CD14-positive monocyte (primary cell): Measurements from ENCODE around the gene NAGPA. TPM values are rescaled to one million over a fixed set of nuclear protein-coding genes. Genes with fewer than 3 reads are reported as not detected.

Experiments used
- DNase-seq, 3 donors: peaks; one replicate each; pipeline ENCODE4 v3.0.0-alpha.2; 2011 to 2022
- H2AFZ ChIP-seq: 2 replicates; pipeline ENCODE4 v1.6.0; 2012; ENCODE audit warnings: mild to moderate bottlenecking, low read depth, low read length, inconsistent platforms; ENCODE audit not compliant: insufficient read depth, poor library complexity, severe bottlenecking
- H3K27ac ChIP-seq, 2 donors: 1 replicate in 1 of 2; 2 replicates in 1 of 2; pipeline ENCODE4 v1.5.1; 2012 to 2013; ENCODE audit warnings: low read length in 2 of 2, control low read depth in 1 of 2, inconsistent platforms in 1 of 2, low read depth in 1 of 2, mild to moderate bottlenecking in 1 of 2
- H3K27me3 ChIP-seq, 2 donors: one replicate each; pipeline versions ENCODE4 v1.6.0 to v1.6.1; 2011 to 2013; ENCODE audit warnings: low read length in 2 of 2; ENCODE audit not compliant: control insufficient read depth in 2 of 2, insufficient read depth in 2 of 2
- H3K36me3 ChIP-seq, 2 donors: replicated peaks in 1 of 2; 1 replicate in 1 of 2; 2 replicates in 1 of 2; pipeline versions ENCODE4 v1.5.1 to v1.6.1; 2012 to 2013; ENCODE audit warnings: low read length in 2 of 2, control low read depth in 1 of 2, inconsistent platforms in 1 of 2, mild to moderate bottlenecking in 1 of 2; ENCODE audit not compliant: insufficient read depth in 2 of 2, control insufficient read depth in 1 of 2
- H3K4me1 ChIP-seq, 2 donors: 1 replicate in 1 of 2; 2 replicates in 1 of 2; pipeline versions ENCODE4 v1.5.1 to v1.6.1; 2012 to 2013; ENCODE audit warnings: low read length in 2 of 2, control low read depth in 1 of 2, inconsistent platforms in 1 of 2, mild to moderate bottlenecking in 1 of 2, moderate library complexity in 1 of 2; ENCODE audit not compliant: insufficient read depth in 2 of 2, control insufficient read depth in 1 of 2
- H3K4me2 ChIP-seq: replicated peaks from 2 replicates; pipeline ENCODE3; 2012; ENCODE audit warnings: low read length, moderate library complexity, mild to moderate bottlenecking; ENCODE audit not compliant: poor library complexity, severe bottlenecking; ENCODE audit errors: extremely low read depth
- H3K4me3 ChIP-seq, 3 experiments: fragments of 200-600 bp in 1 of 3; sonication (generic) in 1 of 3; replicated peaks in 1 of 3; 1 replicate in 2 of 3; 2 replicates in 1 of 3; pipeline ENCODE4 v1.5.1; 2011 to 2013; ENCODE audit warnings: low read length in 3 of 3, mild to moderate bottlenecking in 3 of 3, control low read depth in 2 of 3, low read depth in 2 of 3, inconsistent platforms in 1 of 3, moderate library complexity in 1 of 3
- H3K79me2 ChIP-seq: 2 replicates; pipeline ENCODE4 v1.6.0; 2012; ENCODE audit warnings: mild to moderate bottlenecking, control low read depth, inconsistent platforms, low read length, moderate library complexity; ENCODE audit not compliant: insufficient read depth
- H3K9ac ChIP-seq: 2 replicates; pipeline ENCODE4 v1.6.0; 2017; ENCODE audit warnings: low read length, mild to moderate bottlenecking; ENCODE audit not compliant: insufficient read depth, poor library complexity, severe bottlenecking
- H3K9me3 ChIP-seq, 2 donors: replicated peaks in 1 of 2; 1 replicate in 1 of 2; 2 replicates in 1 of 2; pipeline versions ENCODE4 v1.5.1 to v1.6.1; 2012 to 2013; ENCODE audit warnings: low read length in 2 of 2, control low read depth in 1 of 2; ENCODE audit not compliant: control insufficient read depth in 1 of 2, insufficient read depth in 1 of 2
- H4K20me1 ChIP-seq: 2 replicates; pipeline ENCODE4 v1.6.0; 2012; ENCODE audit warnings: mild to moderate bottlenecking, low read length, control low read depth, moderate library complexity; ENCODE audit not compliant: insufficient read depth
- H3K27ac Mint-ChIP-seq, 7 donors: one replicate each; pipeline ENCODE4 v1.8.0; 2020; ENCODE audit warnings: mild to moderate bottlenecking in 7 of 7, mixed read lengths in 7 of 7, moderate library complexity in 6 of 7, inconsistent platforms in 2 of 7
- H3K27me3 Mint-ChIP-seq, 3 donors: one replicate each; pipeline ENCODE4 v1.8.0; 2021 to 2022; ENCODE audit warnings: low read depth in 3 of 3, mild to moderate bottlenecking in 3 of 3, mixed read lengths in 3 of 3, moderate library complexity in 3 of 3, inconsistent platforms in 1 of 3
- H3K36me3 Mint-ChIP-seq, 2 donors: one replicate each; pipeline ENCODE4 v1.8.0; 2020; ENCODE audit warnings: mixed read lengths in 2 of 2, inconsistent platforms in 1 of 2, mild to moderate bottlenecking in 1 of 2
- H3K4me1 Mint-ChIP-seq: one replicate; pipeline ENCODE4 v1.8.0; 2020; ENCODE audit warnings: mild to moderate bottlenecking, mixed read lengths
- H3K4me3 Mint-ChIP-seq, 2 donors: one replicate each; pipeline ENCODE4 v1.8.0; 2020; ENCODE audit warnings: mild to moderate bottlenecking in 2 of 2, mixed read lengths in 2 of 2, moderate library complexity in 1 of 2
- H3K9me3 Mint-ChIP-seq, 7 donors: one replicate each; pipeline ENCODE4 v1.8.0; 2020 to 2022; ENCODE audit warnings: mixed read lengths in 7 of 7, mild to moderate bottlenecking in 6 of 7, moderate library complexity in 6 of 7, inconsistent platforms in 2 of 7
- WGBS: methylation state at CpG from one replicate; pipeline ENCODE4 v1.1.5; 2013; ENCODE audit warnings: missing lambda C conversion rate; ENCODE audit not compliant: insufficient coverage; 5-methylcytosine and 5-hydroxymethylcytosine counted together
- intact Hi-C, 2 donors: fragments of 100-400 bp; cut with micrococcal nuclease; formaldehyde crosslinking; loops; one replicate each; pipeline versions ENCODE4 v1.15.0 to v1.15.1; 2023
- polyA plus RNA-seq, 3 donors: library from polyadenylated mRNA; depleted of rRNA in 1 of 3; unstranded in 2 of 3; stranded (reverse) in 1 of 3; fragments of 300-500 nt in 2 of 3; fragments of >200 nt in 1 of 3; fragmentation: Illumina TruSeq in 2 of 3; gene quantifications; 1 replicate in 2 of 3; 2 replicates in 1 of 3; pipeline ENCODE4 v1.2.3, GENCODE V29; 2012 to 2021
- TF ChIP-seq, protein P1 (sequence below): fragments of 200-600 bp; IDR thresholded peaks from one replicate; pipeline ENCODE4 v1.8.0; 2022; ENCODE audit warnings: antibody characterized with exemption, mild to moderate bottlenecking

NAGPA gene
- polyA plus RNA-seq, 3 donors = 44.1 to 51.5 (median 44.9) TPM

DNA sequence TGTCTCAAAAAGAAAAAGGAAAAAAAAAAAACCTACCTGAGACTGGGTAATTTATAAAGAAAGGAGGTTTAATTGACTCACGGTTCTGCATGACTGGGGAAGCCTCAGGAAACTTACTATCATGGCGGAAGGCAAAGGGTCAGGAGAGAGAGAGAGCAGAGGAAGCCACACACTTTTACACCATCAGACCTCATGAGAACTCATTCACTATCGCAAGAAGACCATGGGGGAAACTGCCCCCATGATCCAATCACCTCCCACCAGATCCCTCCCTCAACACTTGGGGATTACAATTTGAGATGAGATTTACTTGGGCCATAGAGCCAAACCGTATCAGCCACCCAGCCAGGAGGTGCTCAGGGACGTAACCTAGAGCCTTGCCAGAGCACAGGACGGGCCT, 20.8 kb downstream of the NAGPA start:
- H2AFZ ChIP-seq = no peak overlapping the region
- H3K9ac ChIP-seq = no peak overlapping the region
- Mint-ChIP-seq H3K27me3 (peaks cover 2 to 19% (median 6%) of the 10 kb centered on the region in 3 donors), H3K4me1 (no peaks in the 10 kb centered on the region), H3K9me3 (peaks cover 0 to 4% (median 0%) of the 10 kb centered on the region in 7 donors), H3K27ac (no peak overlapping the region), H3K36me3 (no peaks in the 10 kb centered on the region), H3K4me3 (no peak overlapping the region)
- no peaks in the 10 kb centered on the region for H3K79me2 ChIP-seq
- no peaks in the 10 kb centered on the region for H4K20me1 ChIP-seq
- TF ChIP-seq, protein P1, sequence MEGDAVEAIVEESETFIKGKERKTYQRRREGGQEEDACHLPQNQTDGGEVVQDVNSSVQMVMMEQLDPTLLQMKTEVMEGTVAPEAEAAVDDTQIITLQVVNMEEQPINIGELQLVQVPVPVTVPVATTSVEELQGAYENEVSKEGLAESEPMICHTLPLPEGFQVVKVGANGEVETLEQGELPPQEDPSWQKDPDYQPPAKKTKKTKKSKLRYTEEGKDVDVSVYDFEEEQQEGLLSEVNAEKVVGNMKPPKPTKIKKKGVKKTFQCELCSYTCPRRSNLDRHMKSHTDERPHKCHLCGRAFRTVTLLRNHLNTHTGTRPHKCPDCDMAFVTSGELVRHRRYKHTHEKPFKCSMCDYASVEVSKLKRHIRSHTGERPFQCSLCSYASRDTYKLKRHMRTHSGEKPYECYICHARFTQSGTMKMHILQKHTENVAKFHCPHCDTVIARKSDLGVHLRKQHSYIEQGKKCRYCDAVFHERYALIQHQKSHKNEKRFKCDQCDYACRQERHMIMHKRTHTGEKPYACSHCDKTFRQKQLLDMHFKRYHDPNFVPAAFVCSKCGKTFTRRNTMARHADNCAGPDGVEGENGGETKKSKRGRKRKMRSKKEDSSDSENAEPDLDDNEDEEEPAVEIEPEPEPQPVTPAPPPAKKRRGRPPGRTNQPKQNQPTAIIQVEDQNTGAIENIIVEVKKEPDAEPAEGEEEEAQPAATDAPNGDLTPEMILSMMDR = no peak
- intact Hi-C loops = no loop called here
- H3K4me3 ChIP-seq = no peak overlapping the region
- no peak overlapping the region for H3K27ac ChIP-seq
- no peak overlapping the region for H3K4me2 ChIP-seq
- H3K9me3 ChIP-seq = peaks cover 0 to 6% of the 10 kb centered on the region in 2 donors
- DNase-seq = no peak
- H3K27me3 ChIP-seq = no peaks in the 10 kb centered on the region
- 92% methylated on average over 3 of the region's 6 CpGs for WGBS
- H3K4me1 ChIP-seq = no peaks in the 10 kb centered on the region
- no peaks in the 10 kb centered on the region for H3K36me3 ChIP-seq

DNA sequence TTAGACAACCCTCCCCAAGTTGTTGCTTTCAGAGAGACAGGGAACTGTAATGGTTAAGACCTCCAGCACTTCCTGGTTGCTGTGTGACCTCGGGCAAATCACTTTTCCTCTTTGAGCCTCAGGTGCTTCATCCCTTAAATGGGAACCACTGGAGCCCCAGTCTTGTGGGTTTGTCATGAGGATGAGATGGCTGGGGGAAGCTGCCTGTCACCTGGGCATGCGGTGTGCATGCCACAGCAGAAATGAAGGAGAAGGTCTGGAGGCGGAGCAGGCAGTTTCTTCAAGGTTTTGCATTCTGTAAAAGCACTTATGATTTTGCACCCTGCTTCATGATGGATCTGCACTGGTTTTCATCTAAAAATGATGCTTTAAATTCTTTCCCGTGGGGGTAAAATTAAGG, 22.1 kb downstream of the NAGPA start:
- TF ChIP-seq, protein P1 = no peak
- no peak overlapping the region for H3K4me3 Mint-ChIP-seq
- no peak overlapping the region for H3K27ac ChIP-seq
- H3K9me3 ChIP-seq = no peaks in the 10 kb centered on the region
- no peak overlapping the region for H3K27ac Mint-ChIP-seq
- no peaks in the 10 kb centered on the region for H3K36me3 ChIP-seq
- H3K79me2 ChIP-seq = no peaks in the 10 kb centered on the region
- no peaks in the 10 kb centered on the region for H3K4me1 Mint-ChIP-seq
- WGBS = 73% methylated on average over 3 of the region's 4 CpGs
- no peaks in the 10 kb centered on the region for H3K27me3 ChIP-seq
- intact Hi-C loops = no loop called here
- no peaks in the 10 kb centered on the region for H3K9me3 Mint-ChIP-seq
- H3K9ac ChIP-seq = no peak overlapping the region
- H2AFZ ChIP-seq = no peak overlapping the region
- H3K36me3 Mint-ChIP-seq = no peaks in the 10 kb centered on the region
- H3K4me3 ChIP-seq = no peak overlapping the region
- no peaks in the 10 kb centered on the region for H4K20me1 ChIP-seq
- H3K27me3 Mint-ChIP-seq = peaks cover 2 to 20% (median 6%) of the 10 kb centered on the region in 3 donors
- no peak overlapping the region for H3K4me2 ChIP-seq
- DNase-seq = no peak
- no peaks in the 10 kb centered on the region for H3K4me1 ChIP-seq
